ENCODE measurements around the gene KIAA1549. TPM values are rescaled to one million over a fixed set of nuclear protein-coding genes. Genes with fewer than 3 reads are reported as not detected.

KIAA1549 gene
- total and polyA plus RNA-seq, 2 of the 4 experiments (the other 2 are of a cell fraction) = 1.3 to 3.3 TPM

DNA sequence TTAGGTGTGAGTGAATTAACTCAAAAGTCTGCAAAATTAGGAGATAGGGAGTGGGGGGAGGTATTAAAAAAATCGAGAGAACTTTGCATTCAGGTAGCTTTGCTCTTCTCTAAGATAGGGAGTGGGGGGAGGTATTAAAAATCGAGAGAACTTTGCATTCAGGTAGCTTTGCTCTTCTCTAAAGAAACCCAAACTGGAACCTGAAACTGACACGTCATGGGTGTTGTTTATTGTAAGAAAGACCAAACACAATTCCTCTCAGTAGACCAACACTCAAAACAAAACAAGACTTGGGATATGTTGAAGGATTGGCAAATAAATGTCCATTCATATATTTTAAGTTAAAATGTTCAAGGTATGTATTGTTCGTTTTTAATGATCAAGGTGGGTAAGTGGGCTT, 87.9 kb downstream of the KIAA1549 start:
- dilution Hi-C loops (cut with HindIII; ENCODE audit: low sequenced_read_pairs, unreplicated experiment) = no loop called here
- H2AFZ ChIP-seq (replicated peaks; ENCODE audit: low read length, poor library complexity) = no peak overlapping the region
- H3K4me1 ChIP-seq (ENCODE audit: control insufficient read depth, insufficient read depth, low read length) = peaks cover 6% of the 10 kb centered on the region; the same call in 1 of the 2 replicates
- H2AK5ac ChIP-seq (ENCODE audit: low read depth, low read length) = no peak overlapping the region
- DNase-seq (no peak), ATAC-seq (ENCODE audit: low read depth) (no peak)
- no peak overlapping the region for H3K23ac ChIP-seq (ENCODE audit: low read depth, low read length)
- no peak overlapping the region for H3K4me2 ChIP-seq (ENCODE audit: low read depth, low read length)
- in situ Hi-C loops (cut with MboI; ENCODE audit: low sequenced_read_pairs) = no loop called here
- H3K14ac ChIP-seq (replicated peaks; ENCODE audit: low read depth, low read length) = no peak overlapping the region
- no peaks in the 10 kb centered on the region; the same call in 1 of the 2 replicates for H3K9me1 ChIP-seq (ENCODE audit: insufficient read depth, low read length)
- 88 to 100% methylated on average over 1 of the region's 4 CpGs for WGBS, 2 experiments (ENCODE audit: extremely low coverage in 2 of 2, insufficient read length in 1 of 2)
- no peak overlapping the region for H3K18ac ChIP-seq (ENCODE audit: low read depth, low read length)
- ChIA-PET CTCF (interaction anchor here (0.7 kb wide), 1 partner anchor 86 kb away, joined by 3 read pairs; no protein-coding TSS in a partner anchor), POLR2A (ENCODE audit: unreplicated experiment) (no interaction called here)
- no peak overlapping the region for H2AK9ac ChIP-seq (replicated peaks; ENCODE audit: low read depth, low read length, poor library complexity)
- H4K8ac ChIP-seq (ENCODE audit: low read depth in 2 of 2, low read length in 2 of 2) = no peak overlapping the region
- no peak overlapping the region for H4K91ac ChIP-seq (ENCODE audit: insufficient read depth, low read depth, low read length)
- no peak for TF ChIP-seq POLR2A (IDR thresholded peaks at IDR 0.05; ENCODE audit: low read depth, low read length)
- no peak overlapping the region for H2BK15ac ChIP-seq (ENCODE audit: low read depth, low read length)
- peaks cover 3% of the 10 kb centered on the region; the same call in 1 of the 2 replicates for H3K36me3 ChIP-seq (ENCODE audit: control insufficient read depth, insufficient read depth, low read length)
- H2BK120ac ChIP-seq (ENCODE audit: low read depth, low read length) = no peak overlapping the region
- BruUV-seq (replicated peaks) = no TSS peak
- no peak overlapping the region for H3K9ac ChIP-seq (ENCODE audit: low read depth, low read length)
- intact Hi-C loops (cut with micrococcal nuclease) = no loop called here
- no peak overlapping the region for H4K5ac ChIP-seq (ENCODE audit: low read depth, low read length)
- no peaks in the 10 kb centered on the region for H3K27me3 ChIP-seq (ENCODE audit: control insufficient read depth, insufficient read depth, low read length)
- no peaks in the 10 kb centered on the region for H3K9me3 ChIP-seq (ENCODE audit: control insufficient read depth, insufficient read depth, low read length)
- H4K20me1 ChIP-seq (ENCODE audit: insufficient read depth, low read length) = no peaks in the 10 kb centered on the region
- H3K4me3 ChIP-seq (ENCODE audit: insufficient read depth, low read depth, low read length) = no peak overlapping the region
- H3K56ac ChIP-seq (ENCODE audit: extremely low read depth, insufficient read depth, low read length) = no peak overlapping the region
- H3K27ac ChIP-seq (ENCODE audit: insufficient read depth, low read length) = no peak overlapping the region
- H3K79me1 ChIP-seq (ENCODE audit: low read depth in 1 of 2, low read length in 2 of 2) = no peaks in the 10 kb centered on the region
- H2BK20ac ChIP-seq (ENCODE audit: low read depth, low read length) = no peak overlapping the region
- no peak overlapping the region for H2BK5ac ChIP-seq (ENCODE audit: low read depth, low read length, poor library complexity, severe bottlenecking)
- no peak overlapping the region for H3K4ac ChIP-seq (ENCODE audit: low read depth, low read length)
